ENCODE measurements around the gene MVB12A. TPM values are rescaled to one million over a fixed set of nuclear protein-coding genes. Genes with fewer than 3 reads are reported as not detected.

MVB12A gene
- total RNA-seq, 2 experiments from 2014 or later = 44.5 to 45.3 TPM

DNA sequence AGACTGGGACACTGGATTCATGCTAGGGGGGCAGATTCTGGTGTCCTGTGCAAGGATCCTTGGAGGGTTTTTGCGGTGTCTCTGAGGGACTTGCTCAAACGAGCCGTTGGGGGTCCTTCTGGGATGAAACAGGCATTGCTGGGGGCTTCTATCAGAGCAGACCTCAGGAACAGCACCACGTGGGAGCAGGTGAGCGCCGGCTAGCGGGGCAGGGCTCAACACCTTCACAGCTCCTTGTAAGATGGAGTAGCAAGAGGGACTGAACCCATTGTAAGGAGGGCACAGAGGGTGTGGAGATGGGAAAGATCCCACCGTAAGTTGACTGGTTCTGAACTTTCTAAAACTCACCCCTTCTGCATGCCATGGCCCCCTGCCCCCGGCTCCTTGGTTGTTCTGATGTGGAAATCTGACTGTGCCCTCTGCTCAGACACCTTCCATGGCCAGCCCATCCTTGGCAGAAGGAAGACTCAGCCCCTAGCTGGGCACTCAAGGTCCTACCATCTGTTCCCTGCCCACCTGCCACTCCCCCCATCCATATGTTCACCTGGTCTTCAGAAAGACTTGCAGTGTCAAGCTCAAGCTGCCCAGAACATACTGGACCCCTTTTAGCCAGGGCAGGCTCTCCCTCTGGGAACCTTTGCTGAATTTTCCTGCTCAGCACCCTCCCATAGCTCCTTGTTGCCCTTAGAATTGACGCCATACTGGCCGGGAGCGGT is 51.7 kb downstream of the MVB12A start:
- Mint-ChIP-seq H3K36me3 (ENCODE audit: low read depth) (no peaks in the 10 kb centered on the region), H3K4me1 (peaks cover 31% of the 10 kb centered on the region), H3K27ac (no peak overlapping the region), H3K4me3 (peak overlapping the region; percentile 91), H3K9me3 (no peaks in the 10 kb centered on the region), H3K27me3 (peaks cover 10% of the 10 kb centered on the region)
- POLR2A ChIA-PET = interaction anchor here (1.3 to 1.4 kb wide), 2 partner anchors 40 to 573 kb away, joined by 3 read pairs; partner anchors contain the start of gene PGLS
- CTCF ChIA-PET = interaction anchor here (1.1 kb wide), 1 partner anchor 25 kb away, joined by 7 read pairs; no protein-coding TSS in a partner anchor
- no peak for DNase-seq

DNA sequence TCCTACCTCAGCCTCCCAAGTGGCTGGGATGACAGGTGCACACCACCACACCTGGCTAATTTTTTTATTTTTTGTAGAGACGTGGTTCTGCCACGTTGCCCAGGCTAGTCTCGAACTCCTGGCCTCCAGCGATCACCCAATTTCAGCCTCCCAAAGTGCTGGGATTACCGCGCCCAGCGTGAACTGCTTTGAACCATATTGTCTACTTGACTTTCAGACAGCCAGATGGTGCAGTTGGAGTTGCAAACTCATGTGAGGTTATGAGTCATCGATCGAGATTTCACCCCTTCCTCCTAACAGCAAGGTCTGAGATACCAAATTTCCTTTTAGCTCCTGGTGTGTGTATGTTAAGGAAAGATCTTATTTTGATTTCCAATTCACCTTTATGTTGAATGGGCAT is 53.2 kb downstream of the MVB12A start:
- CTCF ChIA-PET = interaction anchor here (1.2 kb wide), 1 partner anchor 23 kb away, joined by 9 read pairs; no protein-coding TSS in a partner anchor
- Mint-ChIP-seq H3K4me3 (no peak overlapping the region), H3K9me3 (no peaks in the 10 kb centered on the region), H3K4me1 (peaks cover 31% of the 10 kb centered on the region), H3K27me3 (peaks cover 6% of the 10 kb centered on the region), H3K27ac (peak overlapping the region; percentile 16), H3K36me3 (ENCODE audit: low read depth) (no peaks in the 10 kb centered on the region)
- POLR2A ChIA-PET = interaction anchor here (1.0 kb wide), 1 partner anchor 10 kb away, joined by 4 read pairs; no protein-coding TSS in a partner anchor
- peak; percentile 30 for DNase-seq

Other genes starting within 250 kb of the MVB12A start
- gene USE1, start 204.7 kb upstream of the MVB12A start, total RNA-seq = 10 to 100 TPM; 19.9 to 20.4 TPM
- 10 to 100 TPM; 20.9 to 22.6 TPM for gene OCEL1, start 193.8 kb upstream of the MVB12A start, total RNA-seq
- gene NR2F6, start 174.1 kb upstream of the MVB12A start, total RNA-seq = 1 to 10 TPM; 5.7 to 6.5 TPM
- gene USHBP1, start 155.3 kb upstream of the MVB12A start, total RNA-seq = under 1 TPM; 0.38 to 0.45 TPM
- gene BABAM1, start 152.6 kb upstream of the MVB12A start, total RNA-seq = 100 to 1,000 TPM in 1 of 2 experiments, 10 to 100 TPM in 1; 98.5 to 100 TPM
- 1 to 10 TPM; 7.6 to 8.2 TPM for gene ANKLE1, start 138.1 kb upstream of the MVB12A start, total RNA-seq
- 10 to 100 TPM; 10.6 to 12.2 TPM for gene ABHD8, start 116.6 kb upstream of the MVB12A start, total RNA-seq
- 10 to 100 TPM; 82.8 to 98.3 TPM for gene MRPL34, start 114.2 kb upstream of the MVB12A start, total RNA-seq
- gene DDA1, start 110.5 kb upstream of the MVB12A start, total RNA-seq = 10 to 100 TPM; 58.6 to 61.2 TPM
- 10 to 100 TPM; 20.2 TPM for gene ANO8, start 85.2 kb upstream of the MVB12A start, total RNA-seq
- gene GTPBP3, start 82.5 kb upstream of the MVB12A start, total RNA-seq = 10 to 100 TPM; 30.2 to 34.2 TPM
- gene PLVAP, start 42.7 kb upstream of the MVB12A start, total RNA-seq = not detected
- gene CCDC194, start 25.9 kb upstream of the MVB12A start, total RNA-seq = 1 to 10 TPM; 4.9 to 7.0 TPM
- 100 to 1,000 TPM; 288 to 301 TPM for gene BST2, start 14.4 kb upstream of the MVB12A start, total RNA-seq
- not detected for gene TMEM221, start 28.6 kb downstream of the MVB12A start, total RNA-seq
- gene NXNL1, start 40.9 kb downstream of the MVB12A start, total RNA-seq = not detected
- 1 to 10 TPM; 3.6 to 4.1 TPM for gene SLC27A1, start 50.5 kb downstream of the MVB12A start, total RNA-seq
- gene PGLS, start 91.6 kb downstream of the MVB12A start, total RNA-seq = 10 to 100 TPM; 65.0 to 65.9 TPM
- 10 to 100 TPM; 36.1 to 38.9 TPM for gene COLGALT1, start 135.6 kb downstream of the MVB12A start, total RNA-seq